Activated CD8-positive, alpha-beta memory T cell treated with anti-CD3 and anti-CD28 coated beads, Interleukin-2, amount 50 U/mL, for 4 hours (primary cell): ENCODE data around the gene ALPK1.
"Not testable (repeated sequence)": the region's sequence is repeated elsewhere in the genome, so short reads cannot be mapped to it uniquely, and the experiment has no call there.

Experiments
- DNase-seq: peaks from one replicate; pipeline ENCODE4 v3.0.0-alpha.2; 2020

The ALPK1 gene

GRCh38 chr4:112284662-112285411 lies 12.3 kb upstream of the ALPK1 start:
- DNase-seq: peak; percentile 20

GRCh38 chr4:112287258-112287989 lies 9.7 kb upstream of the ALPK1 start:
- no peak for DNase-seq

- DNase-seq: no peak
Observed at GRCh38 chr4:112288455-112288854, 8.7 kb upstream of the ALPK1 start.

- DNase-seq: no peak
Observed at GRCh38 chr4:112289407-112290253, 7.5 kb upstream of the ALPK1 start.

DNA sequence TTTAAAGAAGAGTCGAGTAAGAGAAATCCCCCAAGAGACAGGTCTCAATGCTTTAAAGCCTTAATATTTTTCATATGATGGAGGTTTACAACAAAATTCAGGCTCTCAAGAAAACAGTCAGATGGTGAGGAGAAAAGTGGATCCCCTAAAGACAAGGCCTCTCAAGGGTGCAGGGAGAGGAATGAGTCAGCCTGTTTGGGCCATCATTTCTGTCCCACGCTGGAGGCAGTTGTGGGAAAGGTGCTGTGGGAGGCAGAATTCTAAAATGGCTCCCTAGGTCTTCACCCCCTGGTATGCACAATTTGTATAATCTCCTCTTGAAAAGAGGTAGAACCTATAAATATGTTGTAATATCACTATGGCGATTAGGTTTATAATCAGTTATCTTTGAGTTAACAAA lies 6.8 kb upstream of the ALPK1 start:
- DNase-seq: no peak

DNA sequence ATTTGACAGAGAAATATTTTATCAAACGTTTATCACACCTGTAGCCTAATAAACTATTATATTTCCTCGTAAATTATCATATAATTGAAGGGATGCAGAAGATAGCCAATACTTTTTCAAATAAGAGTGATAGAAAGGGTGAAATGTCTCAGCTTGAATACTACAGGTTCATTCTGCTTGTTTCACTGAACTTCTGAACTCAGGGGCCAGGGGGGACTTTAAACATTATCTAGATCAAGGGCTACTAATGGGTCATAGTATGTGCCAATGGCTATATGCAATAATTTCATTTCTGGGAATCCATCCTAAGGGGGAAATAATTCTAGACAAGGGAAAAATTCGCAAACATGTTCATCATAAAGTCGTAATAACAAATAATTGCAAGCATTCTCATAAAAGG lies 2.6 kb downstream of the ALPK1 start:
- no peak for DNase-seq

DNA sequence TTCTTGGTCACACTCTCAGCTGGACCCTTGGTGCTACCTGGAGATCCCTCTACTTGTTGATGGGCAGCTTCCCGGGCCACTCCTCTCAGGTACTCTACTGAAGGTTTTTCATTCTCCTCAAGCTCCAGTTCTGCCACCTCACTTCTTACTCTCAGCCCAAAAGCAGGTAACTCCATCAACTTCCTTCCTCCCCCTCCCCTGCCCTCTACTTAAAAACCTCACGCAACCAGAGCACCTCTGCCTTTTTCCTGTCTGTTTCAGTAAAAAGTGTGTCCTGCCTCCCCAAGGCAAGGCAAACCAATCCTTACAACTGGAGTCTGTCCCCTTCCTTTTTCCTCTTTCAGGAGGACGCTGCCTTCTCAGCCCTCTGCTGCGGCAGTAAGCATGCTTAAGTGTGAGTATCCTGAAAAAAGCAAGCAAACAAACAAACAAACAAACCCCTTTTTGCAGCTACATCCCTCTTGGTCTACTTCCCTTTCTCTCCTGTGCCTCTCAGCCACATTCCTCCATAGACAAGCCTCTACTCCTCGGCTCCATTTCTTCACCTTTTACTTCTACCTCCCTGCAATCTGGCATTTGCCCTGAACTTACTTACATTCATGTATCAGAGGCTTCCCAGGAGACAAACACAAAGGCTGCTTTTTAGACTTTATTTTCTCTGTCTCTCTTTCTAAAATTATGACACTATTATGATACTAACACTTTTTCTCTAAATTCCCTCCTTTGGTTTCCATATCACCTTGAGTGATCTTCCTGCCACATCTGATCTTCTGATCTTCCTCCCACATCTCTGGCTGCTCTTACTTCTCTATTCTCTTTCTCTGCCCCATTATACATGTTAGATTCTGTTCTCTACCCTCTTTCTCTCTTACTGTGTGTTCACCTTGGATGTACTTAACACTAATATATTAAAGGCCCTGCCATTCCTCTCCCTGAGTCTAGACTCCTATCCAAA lies 5.4 kb downstream of the ALPK1 start:
- no peak for DNase-seq

DNA sequence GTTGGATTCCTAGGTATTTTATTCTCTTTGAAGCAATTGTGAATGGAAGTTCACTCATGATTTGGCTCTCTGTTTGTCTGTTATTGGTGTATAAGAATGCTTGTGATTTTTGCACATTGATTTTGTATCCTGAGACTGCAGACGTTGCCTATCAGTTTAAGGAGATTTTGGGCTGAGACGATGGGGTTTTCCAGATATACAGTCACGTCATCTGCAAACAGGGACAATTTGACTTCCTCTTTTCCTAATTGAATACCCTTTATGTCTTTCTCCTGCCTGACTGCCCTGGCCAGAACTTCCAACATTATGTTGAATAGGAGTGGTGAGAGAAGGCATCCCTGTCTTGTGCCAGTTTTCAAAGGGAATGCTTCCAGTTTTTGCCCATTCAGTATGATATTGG lies 8.3 kb downstream of the ALPK1 start:
- not testable (repeated sequence) for DNase-seq

- DNase-seq: peak; percentile 43
Observed at GRCh38 chr4:112309263-112309791, 12.2 kb downstream of the ALPK1 start.

GRCh38 chr4:112311516-112311915 lies 14.3 kb downstream of the ALPK1 start:
- no peak for DNase-seq

- DNase-seq: no peak
Observed at GRCh38 chr4:112312610-112313239, 15.6 kb downstream of the ALPK1 start.

- DNase-seq: no peak
Observed at GRCh38 chr4:112315446-112315845, 18.3 kb downstream of the ALPK1 start.

DNA sequence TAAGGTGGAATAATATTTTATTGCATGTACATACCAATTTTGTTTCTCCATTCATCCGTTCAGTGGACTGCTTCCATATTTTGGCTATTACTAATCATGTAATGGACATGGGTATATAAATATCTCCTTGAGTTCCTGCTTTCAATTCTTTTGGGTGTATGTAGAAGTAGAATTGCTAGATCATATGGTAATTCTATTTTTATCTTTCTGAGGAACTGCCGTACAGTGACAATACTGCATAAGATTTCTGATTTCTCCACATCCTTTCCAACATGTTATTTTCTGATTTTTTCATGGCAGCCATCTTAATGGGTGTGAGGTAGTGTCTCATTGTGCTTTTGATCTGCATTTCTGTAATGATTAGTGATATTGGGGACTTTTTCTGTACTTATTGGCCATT lies 19.2 kb downstream of the ALPK1 start:
- no peak for DNase-seq

- no peak for DNase-seq
Observed at GRCh38 chr4:112318239-112319142, 21.3 kb downstream of the ALPK1 start.

DNA sequence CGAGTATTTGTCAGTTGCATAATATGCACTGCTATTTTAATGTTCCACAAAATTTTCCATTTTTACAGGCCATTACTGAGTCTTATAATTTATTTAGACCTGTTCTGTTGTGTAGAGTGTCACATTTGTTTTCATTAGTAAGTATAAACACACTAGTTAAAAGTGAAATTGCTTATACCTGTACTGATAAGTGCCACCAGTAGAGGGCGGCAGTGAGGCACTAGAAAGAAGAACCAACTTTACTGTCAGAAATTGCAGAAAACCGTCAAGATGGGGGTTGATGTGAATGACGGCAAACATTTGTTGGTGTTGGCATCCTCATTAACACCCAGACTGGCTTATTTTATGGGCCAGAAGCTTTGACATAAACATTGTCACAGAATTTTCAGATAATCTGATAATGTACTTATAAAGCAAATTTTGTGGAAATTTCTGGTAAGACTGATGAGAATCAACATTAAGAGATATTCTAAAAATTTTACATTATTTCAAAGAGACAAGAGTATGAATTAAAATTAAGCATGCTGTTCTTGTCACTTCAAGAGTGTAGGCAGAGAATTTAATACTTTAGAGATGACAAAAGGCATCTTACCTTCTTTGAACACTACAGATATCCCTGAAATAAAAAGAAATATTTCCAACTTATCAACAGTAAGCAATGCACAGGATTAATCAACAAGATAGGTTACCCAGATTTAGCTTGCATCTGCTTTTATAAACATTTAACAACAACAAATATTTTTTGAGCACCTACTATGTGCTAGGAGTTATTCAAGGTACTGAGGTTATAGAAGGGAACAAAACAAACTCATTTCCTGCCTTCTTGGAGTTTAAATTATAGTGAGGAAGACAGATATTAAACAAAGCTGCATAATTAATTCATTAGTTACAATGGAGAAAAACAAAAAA lies 24.9 kb downstream of the ALPK1 start:
- peak; percentile 79 for DNase-seq

DNA sequence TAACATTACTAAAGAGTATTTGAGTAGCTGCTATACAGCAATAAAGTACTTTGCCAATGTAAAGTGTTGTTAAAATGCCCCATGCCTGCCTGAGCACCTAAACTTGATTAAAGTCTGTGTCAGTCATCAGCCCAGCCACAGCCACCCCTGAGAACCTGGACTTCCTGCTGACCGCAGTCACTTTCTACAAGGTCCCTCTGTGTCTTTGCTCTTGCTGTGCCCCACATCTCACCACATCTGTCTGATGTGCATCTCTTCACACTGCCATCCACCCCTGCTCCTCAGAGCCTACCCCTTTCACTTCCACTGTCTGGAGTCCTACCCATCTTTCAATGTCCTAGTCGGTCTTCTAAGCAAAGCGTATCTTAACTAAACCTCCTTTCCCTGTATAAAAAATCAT lies 25.7 kb downstream of the ALPK1 start:
- no peak for DNase-seq

- DNase-seq: no peak
Observed at GRCh38 chr4:112325530-112325929, 28.4 kb downstream of the ALPK1 start.

- DNase-seq: no peak
Observed at GRCh38 chr4:112327965-112328733, 31.0 kb downstream of the ALPK1 start.

DNA sequence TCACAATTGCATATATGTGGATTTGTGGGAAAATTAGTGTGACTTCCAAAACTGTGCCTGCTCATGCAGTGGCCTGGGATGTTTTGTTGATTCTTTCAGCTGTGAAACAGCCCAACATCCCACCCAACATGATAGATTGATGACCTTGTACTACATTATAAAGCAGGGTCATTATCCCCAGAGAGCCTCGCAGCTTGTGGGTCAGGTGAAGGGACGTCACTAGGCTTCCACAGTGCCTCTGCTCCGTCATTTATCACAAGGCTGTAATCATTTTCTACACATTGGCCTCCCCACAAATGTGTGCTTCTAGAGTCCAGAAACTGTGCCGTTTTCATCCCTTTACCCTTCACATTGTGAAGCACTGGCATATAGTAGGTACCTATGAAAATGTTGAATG lies 31.6 kb downstream of the ALPK1 start:
- no peak for DNase-seq
